ENCODE results near the gene SP3.

The SP3 gene

DNA sequence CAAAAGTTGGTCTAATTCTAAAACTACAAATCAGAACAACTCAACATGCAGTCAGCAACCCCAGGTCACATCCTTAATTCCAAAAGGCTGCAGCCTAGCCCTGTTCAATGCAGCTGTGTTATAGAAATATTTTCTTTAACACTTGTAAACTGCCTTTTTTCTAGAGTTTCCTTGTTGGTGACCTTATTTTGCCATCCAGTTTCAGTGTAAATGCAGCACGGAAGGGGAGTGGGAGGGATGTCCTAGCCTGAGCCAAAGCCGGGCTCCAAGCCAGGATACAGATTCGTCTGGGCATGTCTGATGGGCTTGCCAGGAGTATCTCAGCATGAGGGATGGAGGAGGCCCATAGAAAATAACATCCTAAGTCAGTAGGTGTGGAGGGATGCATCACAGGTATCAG lies 17.7 kb upstream of the SP3 start:
- peak; percentile 82 for DNase-seq (ENCODE audit: low read depth)
- H3K4me3 ChIP-seq (ENCODE audit: low read depth, low read length), result no peak overlapping the region
- TF ChIP-seq, protein P1, sequence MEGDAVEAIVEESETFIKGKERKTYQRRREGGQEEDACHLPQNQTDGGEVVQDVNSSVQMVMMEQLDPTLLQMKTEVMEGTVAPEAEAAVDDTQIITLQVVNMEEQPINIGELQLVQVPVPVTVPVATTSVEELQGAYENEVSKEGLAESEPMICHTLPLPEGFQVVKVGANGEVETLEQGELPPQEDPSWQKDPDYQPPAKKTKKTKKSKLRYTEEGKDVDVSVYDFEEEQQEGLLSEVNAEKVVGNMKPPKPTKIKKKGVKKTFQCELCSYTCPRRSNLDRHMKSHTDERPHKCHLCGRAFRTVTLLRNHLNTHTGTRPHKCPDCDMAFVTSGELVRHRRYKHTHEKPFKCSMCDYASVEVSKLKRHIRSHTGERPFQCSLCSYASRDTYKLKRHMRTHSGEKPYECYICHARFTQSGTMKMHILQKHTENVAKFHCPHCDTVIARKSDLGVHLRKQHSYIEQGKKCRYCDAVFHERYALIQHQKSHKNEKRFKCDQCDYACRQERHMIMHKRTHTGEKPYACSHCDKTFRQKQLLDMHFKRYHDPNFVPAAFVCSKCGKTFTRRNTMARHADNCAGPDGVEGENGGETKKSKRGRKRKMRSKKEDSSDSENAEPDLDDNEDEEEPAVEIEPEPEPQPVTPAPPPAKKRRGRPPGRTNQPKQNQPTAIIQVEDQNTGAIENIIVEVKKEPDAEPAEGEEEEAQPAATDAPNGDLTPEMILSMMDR (conservative IDR thresholded peaks at IDR 0.05; ENCODE audit: low read depth, low read length), result no peak

DNA sequence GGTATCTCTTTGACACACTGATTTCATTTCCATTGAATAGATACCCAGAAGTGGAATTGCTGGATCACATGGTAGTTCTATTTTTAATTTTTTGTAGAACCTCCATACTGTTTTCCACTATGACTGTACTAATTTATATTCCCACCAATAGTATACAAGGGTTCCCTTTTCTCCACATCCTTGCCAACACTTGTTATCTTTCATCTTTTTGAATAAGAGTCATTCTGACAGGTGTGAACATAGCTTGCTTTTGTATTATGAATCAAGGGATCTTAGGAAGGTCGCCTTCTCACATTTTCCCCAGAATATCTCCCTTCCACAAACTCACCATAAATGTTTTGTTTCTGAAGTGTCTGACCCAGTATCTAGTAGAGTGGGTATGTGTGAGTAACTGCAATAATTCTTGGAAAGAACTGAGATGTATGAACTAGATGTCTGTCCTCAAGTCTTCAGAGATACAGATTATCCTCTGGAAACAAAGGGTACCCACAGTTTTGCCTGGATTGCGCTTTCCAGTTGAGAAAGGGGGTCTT lies 17.1 kb upstream of the SP3 start:
- no peak overlapping the region for H3K4me3 ChIP-seq (ENCODE audit: low read depth, low read length)
- TF ChIP-seq, protein P1 (conservative IDR thresholded peaks at IDR 0.05; ENCODE audit: low read depth, low read length), result no peak
- DNase-seq (ENCODE audit: low read depth), result no peak

DNA sequence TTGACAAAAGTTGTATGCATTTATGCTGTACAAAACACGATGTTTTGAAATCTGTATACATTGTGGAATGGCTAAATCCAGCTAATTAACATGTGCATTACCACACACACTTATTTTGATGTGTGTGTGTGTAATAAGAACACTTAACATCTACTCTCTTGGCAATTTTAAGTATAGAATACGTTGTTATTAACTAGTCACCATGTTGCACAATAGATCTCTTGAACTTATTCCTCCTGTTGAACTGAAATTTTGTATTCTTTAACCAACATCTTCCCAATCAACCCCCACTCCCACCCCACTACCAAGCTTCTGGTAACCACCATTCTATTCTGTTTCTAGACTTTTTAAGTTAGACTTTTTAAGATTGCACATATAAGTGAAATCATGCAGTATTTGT lies 16.3 kb upstream of the SP3 start:
- no peak for DNase-seq (ENCODE audit: low read depth)
- H3K4me3 ChIP-seq (ENCODE audit: low read depth, low read length), result no peak overlapping the region
- TF ChIP-seq, protein P1 (conservative IDR thresholded peaks at IDR 0.05; ENCODE audit: low read depth, low read length), result no peak

DNA sequence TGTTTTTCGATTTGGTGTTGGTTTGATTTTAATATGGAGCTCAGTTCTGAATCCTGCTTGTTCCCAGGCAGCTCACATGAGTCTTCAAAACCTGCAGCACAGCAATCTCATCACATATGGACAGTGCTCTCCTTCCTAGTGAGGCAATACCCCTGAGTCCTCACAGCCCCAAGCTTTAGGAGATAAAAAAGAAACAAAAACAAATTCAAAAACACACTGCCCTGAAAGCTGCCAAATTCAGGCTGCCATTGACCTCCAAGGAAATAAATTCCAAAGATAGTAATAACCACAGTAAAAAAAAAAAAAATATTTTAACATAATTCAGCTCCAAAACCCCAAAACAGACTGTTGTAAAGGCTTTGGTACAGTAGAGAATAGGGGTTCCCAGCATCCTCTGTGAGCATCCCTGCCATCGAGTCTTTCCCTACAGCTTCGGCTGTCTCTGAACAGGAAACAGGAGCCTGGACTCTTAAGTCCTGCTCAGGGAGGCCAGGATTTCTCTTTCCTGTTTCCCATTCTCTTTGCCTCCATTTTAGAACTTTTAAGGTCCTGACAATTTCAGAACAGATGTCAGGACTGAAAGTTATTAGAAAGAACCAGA lies 14.7 kb upstream of the SP3 start:
- no peak overlapping the region for H3K4me3 ChIP-seq (ENCODE audit: low read depth, low read length)
- TF ChIP-seq, protein P1 (conservative IDR thresholded peaks at IDR 0.05; ENCODE audit: low read depth, low read length), result no peak
- peak; percentile 78 for DNase-seq (ENCODE audit: low read depth)

DNA sequence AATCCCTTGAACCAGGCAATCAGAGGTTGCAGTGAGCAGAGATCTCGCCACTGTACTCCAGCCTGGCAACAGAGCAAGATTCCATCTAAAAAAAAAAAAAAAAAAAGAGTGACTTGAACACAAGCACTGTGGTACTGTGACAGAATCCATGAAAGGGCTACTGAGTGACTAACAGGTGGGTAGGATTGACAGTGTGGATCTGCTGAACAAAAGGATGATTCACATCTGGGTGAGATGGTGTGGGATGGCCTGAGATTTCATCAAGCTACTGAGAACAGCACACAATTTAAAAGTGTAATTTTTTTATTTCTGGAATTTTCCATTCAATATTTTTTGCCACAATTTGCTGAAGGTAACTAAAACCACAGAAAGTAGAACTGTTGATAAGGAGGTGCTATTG lies 13.3 kb upstream of the SP3 start:
- no peak for DNase-seq (ENCODE audit: low read depth)
- TF ChIP-seq, protein P1 (conservative IDR thresholded peaks at IDR 0.05; ENCODE audit: low read depth, low read length), result no peak
- H3K4me3 ChIP-seq (ENCODE audit: low read depth, low read length), result no peak overlapping the region

DNA sequence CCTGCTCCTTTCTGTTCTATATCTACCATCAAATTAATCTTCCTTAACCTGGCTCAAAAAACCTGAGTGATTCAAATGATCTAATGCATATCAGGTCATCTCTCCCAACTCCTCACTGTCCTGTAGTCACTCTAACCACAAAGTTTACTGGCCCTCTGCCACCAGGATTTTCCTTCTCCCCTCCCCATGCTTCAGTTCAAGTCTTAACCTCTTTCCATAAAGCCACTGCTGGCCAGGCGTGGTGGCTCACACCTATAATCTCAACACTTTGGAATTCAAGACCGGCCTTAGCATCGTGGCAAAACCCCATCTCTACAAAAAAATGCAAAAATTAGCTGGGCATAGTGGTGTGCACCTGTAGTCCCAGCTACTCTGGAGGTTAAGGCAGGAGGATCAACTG lies 7.5 kb upstream of the SP3 start:
- TF ChIP-seq, protein P1 (conservative IDR thresholded peaks at IDR 0.05; ENCODE audit: low read depth, low read length), result no peak
- DNase-seq (ENCODE audit: low read depth), result no peak
- no peak overlapping the region for H3K4me3 ChIP-seq (ENCODE audit: low read depth, low read length)

DNA sequence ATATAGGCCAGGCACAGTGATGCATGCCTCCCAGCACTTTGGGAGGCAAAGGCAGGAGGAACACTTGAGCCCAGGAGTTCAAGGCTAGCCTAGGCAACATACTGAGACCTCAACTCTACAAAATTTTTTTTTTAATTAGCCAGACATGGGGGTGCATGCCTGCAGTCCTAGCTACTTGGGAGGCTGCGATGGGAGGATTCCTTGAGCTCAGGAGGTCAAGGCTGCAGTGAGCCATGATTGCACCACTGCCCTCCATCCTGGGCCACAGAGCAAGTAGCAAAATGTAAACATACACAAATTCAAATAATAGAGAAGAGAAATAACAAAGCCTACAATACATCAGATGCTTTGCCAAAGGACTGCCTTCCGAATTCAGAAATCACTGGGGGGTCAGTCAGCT lies 7.0 kb upstream of the SP3 start:
- no peak overlapping the region for H3K4me3 ChIP-seq (ENCODE audit: low read depth, low read length)
- no peak for DNase-seq (ENCODE audit: low read depth)
- TF ChIP-seq, protein P1 (conservative IDR thresholded peaks at IDR 0.05; ENCODE audit: low read depth, low read length), result no peak
